NCI-H1048 (cell line): ENCODE measurements around the gene MSTO1.
"Not testable (repeated sequence)": the region's sequence is repeated elsewhere in the genome, so short reads cannot be mapped to it uniquely, and the experiment has no call there.

Experiments used
- DNase-seq: peaks from one replicate; lab custom pipeline; 2025; lab: John Stamatoyannopoulos, UW

Gene MSTO1

DNA sequence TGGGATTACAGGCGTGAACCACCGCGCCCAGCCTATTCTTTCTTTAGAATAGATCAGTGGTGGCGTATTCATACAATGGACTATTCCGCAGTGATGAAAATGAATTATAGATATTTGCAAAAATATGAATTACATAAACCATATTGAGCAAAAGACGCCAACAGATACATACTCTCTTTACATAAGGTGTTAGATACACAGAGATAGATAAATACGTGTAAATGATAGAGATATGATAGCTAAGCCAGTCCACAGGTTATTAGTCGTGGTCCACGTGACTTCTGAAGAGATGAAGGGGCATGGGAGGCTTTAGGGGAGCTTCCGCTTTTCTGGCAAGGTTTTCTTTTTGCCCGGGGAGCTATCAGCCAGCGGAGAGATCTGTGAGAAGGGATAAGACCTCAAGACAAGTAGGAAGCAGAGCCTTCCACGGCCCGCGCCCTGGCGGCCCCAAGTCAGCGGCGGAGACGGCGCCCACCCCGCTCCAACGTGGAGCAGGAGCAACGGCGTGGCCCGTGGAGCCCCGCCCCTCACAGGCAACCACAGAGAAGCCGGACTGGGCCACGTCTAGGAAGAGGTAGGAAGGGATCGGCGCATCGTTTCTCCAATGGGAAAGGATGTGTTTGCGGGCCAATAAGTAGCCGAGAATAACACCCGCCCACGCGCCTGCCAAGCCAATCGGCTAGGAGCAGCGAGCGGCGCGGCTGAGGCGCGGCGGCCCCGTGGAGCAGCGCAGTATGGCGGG, at the start of gene MSTO1:
MSTO1 (plus strand) TSS at position 704 of the 742 bp plus-strand sequence; CDS start at position 735, 31 bp downstream.
- DNase-seq, result peak; percentile 98

DNA sequence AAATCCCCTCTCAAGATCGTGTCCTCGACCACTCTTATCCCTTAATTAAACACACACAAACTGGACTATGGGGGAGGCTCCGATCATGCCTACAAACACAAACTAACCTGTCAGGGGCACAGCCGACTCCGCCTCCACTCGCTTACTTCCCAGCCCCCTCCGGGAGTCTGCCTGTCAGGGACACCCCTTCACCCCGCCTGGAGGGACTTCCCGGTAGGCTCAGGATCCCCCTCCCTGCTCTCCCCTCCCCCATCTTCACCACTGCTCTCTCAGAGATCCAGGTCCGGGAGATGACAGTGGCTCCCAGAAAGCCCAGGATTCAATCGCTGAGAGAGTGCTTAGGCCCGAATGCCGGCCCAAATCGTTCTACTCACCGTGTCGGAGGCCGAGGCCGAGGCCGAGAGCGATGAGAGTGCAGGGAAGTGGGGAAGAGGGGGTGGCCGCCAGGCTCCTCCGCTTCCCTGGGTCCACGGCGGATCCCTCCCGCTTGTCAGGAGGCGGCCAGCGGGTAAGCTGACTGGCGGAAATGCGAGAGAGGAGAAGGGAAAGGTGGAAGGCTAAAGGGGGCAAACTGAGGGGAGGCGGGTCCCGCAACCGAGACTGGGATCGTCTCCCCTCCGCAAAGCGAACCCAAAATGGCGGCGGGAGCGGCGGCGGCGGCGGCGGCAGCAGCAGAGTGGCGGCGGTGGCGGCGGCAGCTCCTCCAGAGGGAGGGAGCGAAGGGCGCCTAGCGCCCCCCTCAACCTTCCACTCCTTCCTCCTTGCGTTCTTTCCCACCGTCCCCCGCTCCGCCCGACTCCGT, 48.0 kb upstream of the MSTO1 start:
- not testable (repeated sequence) for DNase-seq

DNA sequence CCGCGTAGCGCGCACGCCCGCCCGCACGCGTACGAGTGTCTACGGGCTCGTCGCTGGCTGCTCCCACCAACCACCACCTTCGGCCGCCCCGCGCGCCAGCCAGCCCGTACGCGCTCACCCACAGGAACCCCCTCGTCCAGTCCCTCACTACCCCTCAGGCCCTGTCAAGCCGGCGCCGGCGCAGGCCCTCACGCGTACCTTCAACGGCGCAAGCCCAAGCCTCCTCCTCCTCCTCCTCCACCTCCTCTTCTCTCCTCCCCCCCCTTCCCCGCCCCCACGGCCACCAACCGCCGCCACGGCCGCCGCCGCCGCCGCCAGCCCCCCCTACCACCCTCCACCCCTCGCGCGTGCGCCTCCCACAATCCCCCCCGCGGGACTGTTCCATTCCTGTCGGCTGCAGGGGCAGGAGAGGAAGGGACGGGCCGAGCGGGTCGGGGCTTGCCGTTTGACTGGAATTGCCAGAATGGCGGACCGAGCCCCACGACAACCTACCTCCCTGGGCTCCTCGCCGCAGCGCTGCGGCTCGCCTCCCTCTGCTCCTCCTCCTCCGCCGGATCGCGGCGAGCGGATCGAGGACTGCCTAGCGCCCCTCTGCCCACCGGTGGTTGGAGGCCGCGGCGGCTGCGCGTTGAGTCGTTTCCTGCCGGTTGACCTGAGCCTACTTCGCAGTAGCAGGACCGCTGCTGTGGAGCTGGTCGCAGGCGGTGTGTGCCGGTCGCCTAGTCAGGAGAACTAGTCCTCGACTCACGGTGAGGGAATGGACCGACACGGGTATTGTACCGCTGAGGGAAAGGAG, 47.2 kb upstream of the MSTO1 start, which contains the start of gene ASH1L:
ASH1L (minus strand) TSS at position 223 of the 796 bp plus-strand sequence. CDS start 41,284 bp downstream, outside the sequence.
- peak; percentile 92 for DNase-seq

DNA sequence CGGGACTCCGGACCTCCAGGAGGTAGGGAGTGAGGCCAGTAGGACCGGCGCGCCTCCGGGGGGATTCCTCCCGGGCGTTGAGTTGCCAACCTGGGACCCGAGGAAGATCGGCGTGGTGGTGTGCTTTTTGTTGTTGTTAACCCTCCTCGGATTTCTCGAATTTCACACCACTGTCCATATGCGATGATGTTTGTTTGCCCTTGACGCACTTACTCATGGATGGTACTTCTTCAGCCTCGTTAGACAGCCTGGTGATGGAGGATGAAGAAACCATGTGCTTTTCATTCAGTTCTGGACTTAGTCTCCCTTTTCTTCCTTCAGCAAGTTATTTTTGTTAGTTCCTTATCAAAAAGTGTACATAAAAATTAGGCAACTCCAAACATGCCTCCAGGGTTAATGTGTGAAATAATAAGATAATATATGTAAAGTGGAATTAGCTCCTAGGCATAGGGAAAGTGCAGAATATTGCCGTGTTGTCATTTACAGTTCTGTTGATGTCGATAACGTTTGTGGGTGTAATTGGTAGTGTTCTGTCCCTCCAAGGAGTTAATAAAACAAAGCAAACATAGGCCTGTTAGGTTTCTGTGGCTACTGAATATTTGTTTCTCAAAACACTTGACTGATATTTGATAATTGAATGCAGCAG, 46.5 kb upstream of the MSTO1 start:
- DNase-seq, result not testable (repeated sequence)

- DNase-seq, result no peak
Measured at GRCh38 chr1:155569988-155570592, 39.9 kb upstream of the MSTO1 start.

DNA sequence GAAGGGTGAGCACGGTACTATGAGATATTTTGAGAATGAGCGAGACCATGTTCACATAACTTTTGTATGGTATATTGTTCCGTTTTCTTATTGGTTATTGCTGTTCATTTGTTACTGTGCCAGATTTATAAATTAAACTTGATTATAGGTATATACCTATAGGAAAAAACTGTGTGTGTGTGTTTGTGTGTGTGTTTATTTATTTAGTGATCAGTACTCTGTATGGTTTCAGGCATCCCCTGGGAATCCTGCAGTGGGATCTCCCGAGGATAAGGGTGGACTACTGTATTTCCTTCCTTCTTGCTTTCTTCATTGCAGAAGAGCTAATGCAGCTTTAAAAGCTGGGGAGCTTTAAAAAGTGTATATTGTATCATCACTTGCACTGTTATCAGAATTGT, 39.4 kb upstream of the MSTO1 start:
- DNase-seq, result no peak

DNA sequence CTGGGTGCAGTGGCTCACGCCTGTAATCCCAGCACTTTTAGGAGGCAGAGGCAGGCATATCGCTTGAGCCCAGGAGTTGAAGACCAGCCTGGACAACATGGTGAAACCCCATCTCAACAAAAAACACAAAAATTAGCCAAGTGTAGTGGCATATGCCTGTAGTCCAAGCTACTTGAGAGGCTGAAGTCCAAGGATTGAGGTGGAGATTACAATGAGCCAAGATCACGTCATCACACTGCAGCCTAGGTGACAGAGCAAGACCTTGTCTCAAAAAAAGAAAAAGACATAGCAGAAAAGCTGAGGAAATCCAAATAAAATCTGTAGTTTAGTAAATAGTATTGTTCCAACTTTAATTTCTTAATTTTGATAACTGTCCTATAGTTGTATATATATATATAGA, 35.9 kb upstream of the MSTO1 start:
- no peak for DNase-seq

GRCh38 chr1:155575608-155576007, 34.4 kb upstream of the MSTO1 start:
- not testable (repeated sequence) for DNase-seq

DNA sequence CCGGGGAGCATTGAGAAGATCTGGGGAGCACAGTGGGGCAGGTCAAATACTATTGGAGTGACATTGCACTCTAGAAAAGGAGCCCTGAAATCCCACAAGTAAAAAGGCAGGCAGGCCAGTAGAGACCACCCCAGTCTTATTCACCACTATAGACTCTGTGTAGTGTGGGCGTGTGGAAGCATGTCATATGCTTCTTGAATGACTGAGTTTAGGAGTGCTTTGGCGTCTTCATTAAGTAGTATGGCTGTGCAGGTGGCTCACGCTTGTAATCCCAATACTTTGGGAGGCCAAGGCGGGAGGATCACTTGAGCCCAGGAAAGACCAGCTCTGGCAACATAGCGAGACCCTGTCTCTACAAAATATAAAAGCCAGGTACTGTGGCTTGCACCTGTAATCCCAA, 26.2 kb upstream of the MSTO1 start:
- DNase-seq, result not testable (repeated sequence)

GRCh38 chr1:155589282-155589681, 20.7 kb upstream of the MSTO1 start:
- not testable (repeated sequence) for DNase-seq

- not testable (repeated sequence) for DNase-seq
Measured at GRCh38 chr1:155590516-155591247, 19.3 kb upstream of the MSTO1 start.

DNA sequence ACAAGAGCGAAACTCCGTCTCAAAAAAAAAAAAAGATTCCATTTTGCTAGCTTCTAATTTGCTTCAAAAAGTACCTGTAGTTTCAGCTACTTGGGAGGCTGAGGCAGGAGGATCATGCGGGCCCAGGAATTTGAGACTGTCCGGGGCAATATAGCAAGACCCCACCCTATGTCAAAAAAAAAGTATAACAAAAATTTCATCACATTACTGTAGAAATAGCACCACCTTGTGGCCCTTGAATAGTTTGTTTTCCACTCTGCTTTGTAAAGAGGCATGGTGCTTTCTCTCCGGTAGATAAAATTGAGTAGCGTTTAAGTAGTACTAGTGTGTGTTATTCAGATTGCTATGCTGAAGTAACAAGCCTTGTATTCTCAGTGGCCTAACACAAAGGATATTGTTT, 18.2 kb upstream of the MSTO1 start:
- peak; percentile 11 for DNase-seq

DNA sequence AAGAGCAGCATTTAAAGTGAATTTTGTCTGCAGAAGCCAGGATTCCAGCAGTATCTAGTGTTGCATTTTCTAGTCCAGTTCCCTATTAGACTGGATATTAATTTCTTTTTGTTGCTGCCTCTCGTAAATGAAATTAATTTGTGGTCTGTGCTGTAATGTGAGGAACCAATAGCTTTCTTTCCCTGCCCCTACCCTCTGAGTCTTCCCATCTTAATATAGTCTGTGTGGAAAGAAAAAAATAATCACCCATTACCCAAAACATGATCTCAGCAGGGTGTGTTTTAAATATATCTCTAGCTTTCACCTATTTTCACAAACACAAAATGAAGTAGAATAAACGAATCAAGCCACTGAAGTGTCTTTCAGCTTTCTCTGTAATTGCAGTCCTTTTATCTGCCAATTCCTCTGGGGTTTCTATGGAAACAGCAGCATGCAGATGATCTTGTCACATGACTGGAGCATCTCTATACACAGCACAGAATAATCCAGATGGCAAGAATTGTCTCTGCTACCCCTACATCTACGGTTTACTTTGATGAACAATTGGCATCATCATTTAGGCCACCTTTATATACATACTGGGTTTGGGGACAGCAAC, 14.0 kb upstream of the MSTO1 start:
- not testable (repeated sequence) for DNase-seq

- DNase-seq, result no peak
Measured at GRCh38 chr1:155596864-155597263, 13.2 kb upstream of the MSTO1 start.

DNA sequence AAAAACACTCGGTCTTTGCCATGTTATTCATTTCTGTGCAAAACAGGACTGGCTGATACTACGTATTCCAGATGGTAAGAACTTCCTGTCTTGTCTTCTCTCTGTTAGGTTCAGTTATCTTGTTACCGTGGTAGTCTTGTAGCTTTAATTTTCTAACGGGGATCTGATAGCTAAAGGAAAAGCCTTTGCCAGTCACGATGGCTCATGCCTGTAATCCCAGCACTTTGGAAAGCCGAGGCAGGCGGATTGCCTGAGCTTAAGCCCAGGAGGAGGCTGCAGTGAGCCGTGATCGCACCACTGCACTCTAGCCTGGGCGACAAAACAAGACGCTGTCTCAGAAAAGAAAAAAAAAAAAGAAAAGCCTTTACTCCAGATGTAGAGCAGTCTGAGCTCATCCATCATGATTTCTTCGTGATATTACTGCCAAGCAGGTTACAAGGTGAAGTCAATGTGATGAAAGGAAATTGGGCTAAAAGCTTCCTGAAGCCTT, 11.1 kb upstream of the MSTO1 start:
- no peak for DNase-seq

- DNase-seq, result not testable (repeated sequence)
Measured at GRCh38 chr1:155599828-155600572, 10.0 kb upstream of the MSTO1 start.

DNA sequence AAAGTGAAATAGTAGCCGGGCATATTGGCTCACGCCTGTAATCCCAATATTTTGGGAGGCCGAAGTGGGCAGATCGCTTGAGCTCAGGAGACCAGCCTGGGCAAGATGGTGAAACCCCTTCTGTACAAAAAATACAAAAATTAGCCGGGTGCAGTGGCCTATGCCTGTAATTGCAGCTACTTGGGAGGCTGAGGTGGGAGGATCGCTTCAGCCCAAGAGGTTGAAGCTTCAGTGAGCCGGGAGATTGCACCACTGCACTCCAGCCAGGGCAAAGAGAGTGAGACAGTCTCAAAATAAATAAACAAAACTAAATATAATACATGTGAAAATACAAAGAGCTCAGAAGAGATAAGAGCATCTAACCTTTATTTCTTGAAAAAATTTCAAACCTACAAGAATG, 2.3 kb upstream of the MSTO1 start:
- DNase-seq, result no peak

GRCh38 chr1:155608888-155609225, 1.2 kb upstream of the MSTO1 start:
- DNase-seq, result no peak

GRCh38 chr1:155610257-155610647, 234 bp downstream of the MSTO1 start:
- not testable (repeated sequence) for DNase-seq
